ENCODE results near the gene MT1B. TPM values are rescaled to one million over a fixed set of nuclear protein-coding genes. Genes with fewer than 3 reads are reported as not detected.

The MT1B gene
- total RNA-seq, 1 experiment from 2014 or later = not detected

GRCh38 chr16:56615353-56615752 is 36.3 kb upstream of the MT1B start:
- Histone ChIP-seq H4K20me1 (ENCODE audit: control insufficient read depth, insufficient read depth, insufficient read length) (no peaks in the 10 kb centered on the region), H3K27me3 (ENCODE audit: insufficient read depth, low read length) (peaks cover 41% of the 10 kb centered on the region; the same call in 1 of the 2 replicates), H3K14ac (ENCODE audit: insufficient read depth, low read length) (no peak overlapping the region), H2BK20ac (ENCODE audit: low read depth, low read length, poor library complexity, severe bottlenecking) (no peak overlapping the region), H3T11ph (ENCODE audit: low read length) (no peak overlapping the region), H3K79me1 (ENCODE audit: insufficient read depth, low read depth, low read length, poor library complexity, severe bottlenecking) (no peaks in the 10 kb centered on the region), H3K23ac (ENCODE audit: insufficient read length, low read depth, low read length) (no peak overlapping the region), H3K23me2 (ENCODE audit: insufficient read length, low read depth, low read length, poor library complexity, severe bottlenecking) (peaks cover 8% of the 10 kb centered on the region), H3K9ac (ENCODE audit: extremely low read depth, insufficient read length, low read length) (no peak overlapping the region), H2BK15ac (ENCODE audit: low read depth, low read length) (no peak overlapping the region), H3K56ac (ENCODE audit: insufficient read length, low read depth, low read length) (no peak overlapping the region), H4K5ac (ENCODE audit: insufficient read length, low read depth, low read length) (no peak overlapping the region), H3K4ac (ENCODE audit: low read depth, low read length) (no peak overlapping the region), H3K4me1 (ENCODE audit: insufficient read depth, low read length) (peaks cover 2% of the 10 kb centered on the region; the same call in 1 of the 2 replicates), H4K8ac (replicated peaks; ENCODE audit: insufficient read length, low read depth, low read length) (no peak overlapping the region), H2BK12ac (ENCODE audit: insufficient read length, low read depth, low read length) (no peak overlapping the region), H3K18ac (ENCODE audit: insufficient read length, low read depth, low read length) (no peak overlapping the region), H2AFZ (ENCODE audit: low read length) (no peak overlapping the region), H2BK120ac (ENCODE audit: low read depth, low read length, poor library complexity, severe bottlenecking) (no peak overlapping the region), H3K9me3 (ENCODE audit: control insufficient read depth, low read depth, low read length) (no peaks in the 10 kb centered on the region), H4K91ac (ENCODE audit: insufficient read length, low read depth, low read length) (no peak overlapping the region), H3K79me2 (ENCODE audit: insufficient read depth, low read length) (no peaks in the 10 kb centered on the region), H2BK5ac (ENCODE audit: insufficient read length, low read length) (no peak overlapping the region), H3K4me2 (ENCODE audit: insufficient read depth, insufficient read length, low read length) (no peak overlapping the region), H2AK5ac (ENCODE audit: insufficient read length, low read length) (no peak overlapping the region), H3K27ac (ENCODE audit: insufficient read length, low read depth, low read length) (no peak overlapping the region)
- no peak for TF ChIP-seq CTCF (conservative IDR thresholded peaks at IDR 0.05)
- Mint-ChIP-seq H3K4me3 (no peak overlapping the region), H3K4me1 (peaks cover 25 to 40% of the 10 kb centered on the region in 2 experiments), H3K27ac (no peak overlapping the region), H3K36me3 (ENCODE audit: insufficient read depth in 1 of 3, low read depth in 3 of 3) (peaks cover 0 to 2% (median 0%) of the 10 kb centered on the region in 3 experiments; a peak in 2 of 7 replicates), H3K9me3 (peaks cover 0 to 5% of the 10 kb centered on the region in 2 experiments; a peak in 1 of 5 replicates), H3K27me3 (ENCODE audit: low read depth) (peaks cover 80% of the 10 kb centered on the region)
- DNase-seq = no peak
- WGBS (ENCODE audit: extremely low coverage, insufficient read length, low lambda C conversion rate) = no CpG with 5 or more reads among the region's 3 CpGs

Measured in H9 (cell line).